ENCODE data around the gene YY1.

Gene YY1

GRCh38 chr14:100215330-100215885 is 23.5 kb upstream of the YY1 start:
- Histone ChIP-seq H3K4me2 (ENCODE audit: low read length) (no peak overlapping the region; the same call in 1 of the 2 replicates), H3F3A (ENCODE audit: control insufficient read depth, insufficient read depth) (peaks cover 6% of the 10 kb centered on the region), H4K20me1 (ENCODE audit: control insufficient read depth, insufficient read depth, low read depth, low read length) (peaks cover 3% of the 10 kb centered on the region; the same call in 1 of the 2 replicates), H3K9me3 (ENCODE audit: control insufficient read depth, insufficient read depth, low read length) (no peaks in the 10 kb centered on the region), H3K9me2 (replicated peaks; ENCODE audit: control insufficient read depth, low read length) (no peaks in the 10 kb centered on the region), H3K36me3 (ENCODE audit: control insufficient read depth, low read length) (no peaks in the 10 kb centered on the region; the same call in 1 of the 2 replicates), H3K4me3 (ENCODE audit: low read length) (no peak overlapping the region), H3K4me1 (ENCODE audit: control insufficient read depth, low read length) (peaks cover 22% of the 10 kb centered on the region), H3K27ac (ENCODE audit: low read depth, low read length) (no peak overlapping the region), H3K79me2 (ENCODE audit: control insufficient read depth, low read length) (peaks cover 11% of the 10 kb centered on the region), H3K27me3 (ENCODE audit: control insufficient read depth, low read length) (no peaks in the 10 kb centered on the region)
- TF ChIP-seq, protein P1, sequence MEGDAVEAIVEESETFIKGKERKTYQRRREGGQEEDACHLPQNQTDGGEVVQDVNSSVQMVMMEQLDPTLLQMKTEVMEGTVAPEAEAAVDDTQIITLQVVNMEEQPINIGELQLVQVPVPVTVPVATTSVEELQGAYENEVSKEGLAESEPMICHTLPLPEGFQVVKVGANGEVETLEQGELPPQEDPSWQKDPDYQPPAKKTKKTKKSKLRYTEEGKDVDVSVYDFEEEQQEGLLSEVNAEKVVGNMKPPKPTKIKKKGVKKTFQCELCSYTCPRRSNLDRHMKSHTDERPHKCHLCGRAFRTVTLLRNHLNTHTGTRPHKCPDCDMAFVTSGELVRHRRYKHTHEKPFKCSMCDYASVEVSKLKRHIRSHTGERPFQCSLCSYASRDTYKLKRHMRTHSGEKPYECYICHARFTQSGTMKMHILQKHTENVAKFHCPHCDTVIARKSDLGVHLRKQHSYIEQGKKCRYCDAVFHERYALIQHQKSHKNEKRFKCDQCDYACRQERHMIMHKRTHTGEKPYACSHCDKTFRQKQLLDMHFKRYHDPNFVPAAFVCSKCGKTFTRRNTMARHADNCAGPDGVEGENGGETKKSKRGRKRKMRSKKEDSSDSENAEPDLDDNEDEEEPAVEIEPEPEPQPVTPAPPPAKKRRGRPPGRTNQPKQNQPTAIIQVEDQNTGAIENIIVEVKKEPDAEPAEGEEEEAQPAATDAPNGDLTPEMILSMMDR (IDR thresholded peaks at IDR 0.05; ENCODE audit: low read depth, low read length, poor library complexity, severe bottlenecking): no peak
- TF ChIP-seq EZH2phosphoT487 (IDR thresholded peaks at IDR 0.05; ENCODE audit: borderline replicate concordance, low read length): no peak

GRCh38 chr14:100219126-100219785 is 19.7 kb upstream of the YY1 start:
- Histone ChIP-seq H3K4me3 (ENCODE audit: low read length) (no peak overlapping the region), H3K9me2 (replicated peaks; ENCODE audit: control insufficient read depth, low read length) (no peaks in the 10 kb centered on the region), H3K4me2 (ENCODE audit: low read length) (no peak overlapping the region), H3F3A (ENCODE audit: control insufficient read depth, insufficient read depth) (peaks cover 12% of the 10 kb centered on the region), H3K4me1 (ENCODE audit: control insufficient read depth, low read length) (peaks cover 42% of the 10 kb centered on the region), H3K9me3 (ENCODE audit: control insufficient read depth, insufficient read depth, low read length) (no peaks in the 10 kb centered on the region), H3K79me2 (ENCODE audit: control insufficient read depth, low read length) (peaks cover 32% of the 10 kb centered on the region), H3K27me3 (ENCODE audit: control insufficient read depth, low read length) (no peaks in the 10 kb centered on the region), H3K36me3 (ENCODE audit: control insufficient read depth, low read length) (no peaks in the 10 kb centered on the region; the same call in 1 of the 2 replicates), H3K27ac (ENCODE audit: low read depth, low read length) (no peak overlapping the region), H4K20me1 (ENCODE audit: control insufficient read depth, insufficient read depth, low read depth, low read length) (peaks cover 3% of the 10 kb centered on the region; the same call in 1 of the 2 replicates)
- TF ChIP-seq, protein P1 (IDR thresholded peaks at IDR 0.05; ENCODE audit: low read depth, low read length, poor library complexity, severe bottlenecking): no peak
- TF ChIP-seq EZH2phosphoT487 (IDR thresholded peaks at IDR 0.05; ENCODE audit: borderline replicate concordance, low read length): no peak

DNA sequence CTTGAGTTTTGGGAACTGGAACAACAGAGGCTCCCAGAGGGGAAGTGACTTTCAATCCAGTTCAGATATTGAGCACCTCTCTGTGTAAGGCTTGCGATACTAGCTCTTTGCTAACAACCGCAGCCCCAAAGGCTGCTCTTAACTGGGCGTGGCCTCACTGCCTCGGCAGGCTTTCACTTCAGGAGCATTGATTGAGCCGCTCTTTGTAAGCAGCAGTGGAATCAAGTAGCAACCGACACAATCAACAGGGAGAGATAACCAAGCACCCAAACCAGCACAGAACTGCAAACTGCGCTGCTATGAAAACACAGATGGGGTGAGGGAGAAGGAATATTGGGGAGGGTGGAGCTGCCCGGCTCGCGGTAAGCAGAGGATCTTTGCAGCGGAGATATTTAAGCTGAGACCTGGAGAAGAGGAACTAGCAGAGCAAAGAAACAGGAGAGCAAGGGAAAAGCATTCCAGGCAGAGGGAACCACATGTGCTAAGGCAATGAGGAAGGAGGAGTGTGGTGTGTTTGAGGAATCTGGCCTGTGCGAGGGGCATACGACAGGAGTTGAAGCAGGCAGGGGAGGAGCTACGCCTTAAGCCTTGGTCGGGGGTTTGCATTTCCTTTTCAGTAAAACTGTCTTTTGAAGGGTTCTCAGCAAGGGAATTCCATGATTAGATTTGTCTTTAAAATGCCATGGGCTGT is 17.3 kb upstream of the YY1 start:
- Histone ChIP-seq H3K36me3 (ENCODE audit: control insufficient read depth, low read length) (no peaks in the 10 kb centered on the region), H3K9me3 (ENCODE audit: control insufficient read depth, insufficient read depth, low read length) (no peaks in the 10 kb centered on the region), H3K27me3 (ENCODE audit: control insufficient read depth, low read length) (no peaks in the 10 kb centered on the region), H3K4me3 (ENCODE audit: low read length) (peak overlapping the region; percentile 65), H3K9me2 (replicated peaks; ENCODE audit: control insufficient read depth, low read length) (no peaks in the 10 kb centered on the region), H3F3A (ENCODE audit: control insufficient read depth, insufficient read depth) (peaks cover 9% of the 10 kb centered on the region; the same call in 1 of the 2 replicates), H3K79me2 (ENCODE audit: control insufficient read depth, low read length) (peaks cover 52% of the 10 kb centered on the region), H3K4me2 (ENCODE audit: low read length) (peak overlapping the region; percentile 74), H3K4me1 (ENCODE audit: control insufficient read depth, low read length) (peaks cover 45% of the 10 kb centered on the region), H4K20me1 (ENCODE audit: control insufficient read depth, insufficient read depth, low read depth, low read length) (peaks cover 3% of the 10 kb centered on the region; the same call in 1 of the 2 replicates), H3K27ac (ENCODE audit: low read depth, low read length) (no peak overlapping the region)
- no peak for TF ChIP-seq EZH2phosphoT487 (IDR thresholded peaks at IDR 0.05; ENCODE audit: borderline replicate concordance, low read length)
- TF ChIP-seq, protein P1 (IDR thresholded peaks at IDR 0.05; ENCODE audit: low read depth, low read length, poor library complexity, severe bottlenecking): no peak

Measured in DOHH2 (cell line).